Kidney glomerular epithelial cell (primary cell): ENCODE data around the gene BRWD1.

ENCODE experiments used
- DNase-seq: peaks from one replicate; lab custom pipeline; 2025; lab: John Stamatoyannopoulos, UW

BRWD1 gene

DNA sequence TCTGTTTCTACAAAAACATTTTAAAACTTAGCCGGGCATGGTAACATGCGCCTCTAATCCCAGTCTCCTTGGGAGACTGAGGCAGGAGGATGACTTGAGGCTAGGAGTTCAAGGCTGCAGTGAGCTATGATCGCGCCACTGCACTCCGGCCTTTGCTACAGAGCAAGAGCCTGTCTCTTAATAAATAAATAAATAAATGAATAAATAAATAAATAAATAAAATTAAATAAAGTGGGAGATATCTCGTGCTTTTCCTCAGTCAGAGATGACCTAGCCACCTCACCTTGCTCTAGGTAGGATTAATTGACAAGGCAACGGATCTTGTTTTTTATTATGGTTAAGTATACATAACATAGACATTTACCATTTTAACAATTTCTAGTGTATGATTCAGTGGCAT, 14.3 kb upstream of the BRWD1 start:
- DNase-seq: no peak

DNA sequence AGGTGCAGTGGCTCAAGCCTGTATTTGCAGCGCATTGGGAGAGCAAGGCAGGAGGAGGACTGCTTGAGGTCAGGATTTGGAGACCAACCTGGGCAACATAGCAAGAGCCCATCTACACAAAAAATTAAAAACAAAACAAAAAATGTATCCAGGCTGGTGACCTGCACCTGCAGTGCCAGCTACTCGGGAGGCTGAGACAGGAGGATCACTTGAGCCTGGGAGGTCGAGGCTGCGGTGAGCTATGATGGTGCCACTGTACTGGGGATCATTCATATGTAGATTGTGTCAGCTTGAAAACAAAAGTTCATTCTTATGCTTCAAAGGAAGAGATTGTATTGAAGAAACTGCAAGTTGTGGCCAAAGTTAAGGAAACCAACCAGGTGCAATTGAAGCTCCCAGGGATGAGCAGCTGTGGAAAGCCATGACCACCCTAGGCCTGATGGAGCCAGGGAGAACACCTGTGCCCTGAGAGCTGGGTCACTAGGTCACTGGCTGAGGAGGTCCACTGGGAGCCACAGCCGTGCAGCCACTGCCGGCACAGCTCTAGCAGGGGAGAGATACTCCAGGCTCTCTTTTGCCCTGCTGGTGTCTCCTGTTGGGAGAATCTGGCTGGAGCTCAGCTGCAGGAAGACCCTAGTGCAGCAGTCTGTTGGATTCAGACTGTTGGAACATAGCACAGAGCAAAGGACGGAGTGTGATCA, 13.3 kb upstream of the BRWD1 start:
- DNase-seq: no peak

DNA sequence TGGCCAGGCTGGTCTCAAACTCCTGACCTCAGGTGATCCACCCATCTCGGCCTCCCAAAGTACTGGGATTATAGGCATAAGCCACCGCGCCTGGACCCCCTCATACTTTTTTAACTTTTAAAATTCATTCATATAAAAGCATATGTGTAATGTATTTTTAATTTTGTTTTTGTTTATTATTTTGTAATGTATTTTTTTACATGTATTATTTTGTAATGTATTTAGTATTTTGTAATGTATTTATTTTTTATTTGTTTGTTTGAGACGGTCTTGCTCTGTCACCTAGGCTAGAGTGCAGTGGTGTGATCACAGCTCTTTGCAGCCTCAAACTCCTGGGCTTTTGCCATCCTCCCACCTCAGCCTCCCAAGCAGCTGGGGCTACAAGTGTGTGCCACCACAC, 12.0 kb upstream of the BRWD1 start:
- no peak for DNase-seq

DNA sequence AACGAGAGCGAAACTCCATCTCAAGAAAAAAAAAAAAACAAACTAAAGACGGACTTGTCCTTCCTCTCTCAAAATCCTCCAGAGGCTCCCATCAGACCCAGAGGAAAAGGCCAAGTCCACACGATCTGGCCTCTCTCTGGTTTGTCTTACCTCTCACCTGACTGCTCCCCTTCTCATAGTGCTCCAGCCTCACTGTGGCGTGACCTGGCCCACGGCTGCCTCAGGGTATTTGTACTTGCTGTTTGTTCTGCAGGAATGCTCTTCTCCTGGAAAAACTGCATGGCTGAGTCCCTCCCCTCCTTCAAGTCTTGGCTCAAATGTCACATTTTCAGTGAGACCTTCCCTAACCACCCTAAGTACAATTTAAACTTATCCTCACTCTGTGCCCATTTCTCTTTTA, 8.0 kb upstream of the BRWD1 start:
- DNase-seq: no peak

DNA sequence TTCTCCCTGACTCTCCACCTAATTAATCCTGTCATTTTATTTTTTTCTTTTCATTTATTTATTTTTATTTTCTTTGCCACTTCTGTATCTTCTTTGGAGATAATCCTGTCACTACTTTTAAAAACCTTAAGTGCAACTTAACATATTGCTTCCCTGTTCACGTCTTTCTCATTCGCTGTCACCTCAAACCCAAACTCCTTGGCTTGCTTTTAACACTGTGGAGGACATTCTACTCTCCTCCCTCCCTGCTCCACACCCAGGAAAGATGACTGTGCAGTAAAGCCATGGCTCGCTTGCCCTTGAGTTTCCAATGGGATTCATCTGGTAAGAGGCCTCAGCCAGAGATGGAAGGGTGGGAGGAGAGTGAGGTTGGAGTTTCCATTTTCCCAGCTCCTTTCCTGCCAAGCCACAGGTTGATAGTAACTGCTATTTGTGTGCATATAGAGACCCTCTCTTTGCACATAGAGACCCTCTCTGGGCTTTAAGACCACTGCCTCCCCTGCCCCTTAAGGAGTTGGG, 6.4 kb upstream of the BRWD1 start:
- DNase-seq: no peak

DNA sequence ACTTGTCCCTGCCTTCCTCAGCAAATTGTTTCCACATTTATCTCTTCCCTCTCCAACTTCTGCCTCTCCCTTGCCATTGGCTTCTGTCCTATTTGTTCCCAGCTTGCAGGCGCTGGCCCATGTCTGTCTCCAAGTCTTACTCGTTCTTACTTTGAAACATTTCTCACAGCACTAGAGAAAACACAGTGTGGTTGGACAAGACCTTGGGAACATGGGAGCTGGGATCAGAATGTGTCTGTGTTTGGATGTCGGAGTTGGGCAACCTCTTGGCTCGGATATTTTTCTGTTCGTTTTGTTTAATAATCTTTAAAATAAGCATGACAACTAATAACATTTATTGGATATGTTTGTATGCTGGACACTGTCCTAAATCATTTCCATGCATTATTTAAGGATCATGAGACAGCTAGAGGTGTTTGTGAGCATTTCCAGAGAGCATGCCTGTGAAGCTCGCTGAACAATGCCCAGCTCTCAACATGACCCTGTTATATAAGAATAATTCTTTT, 5.9 kb upstream of the BRWD1 start:
- DNase-seq: no peak

DNA sequence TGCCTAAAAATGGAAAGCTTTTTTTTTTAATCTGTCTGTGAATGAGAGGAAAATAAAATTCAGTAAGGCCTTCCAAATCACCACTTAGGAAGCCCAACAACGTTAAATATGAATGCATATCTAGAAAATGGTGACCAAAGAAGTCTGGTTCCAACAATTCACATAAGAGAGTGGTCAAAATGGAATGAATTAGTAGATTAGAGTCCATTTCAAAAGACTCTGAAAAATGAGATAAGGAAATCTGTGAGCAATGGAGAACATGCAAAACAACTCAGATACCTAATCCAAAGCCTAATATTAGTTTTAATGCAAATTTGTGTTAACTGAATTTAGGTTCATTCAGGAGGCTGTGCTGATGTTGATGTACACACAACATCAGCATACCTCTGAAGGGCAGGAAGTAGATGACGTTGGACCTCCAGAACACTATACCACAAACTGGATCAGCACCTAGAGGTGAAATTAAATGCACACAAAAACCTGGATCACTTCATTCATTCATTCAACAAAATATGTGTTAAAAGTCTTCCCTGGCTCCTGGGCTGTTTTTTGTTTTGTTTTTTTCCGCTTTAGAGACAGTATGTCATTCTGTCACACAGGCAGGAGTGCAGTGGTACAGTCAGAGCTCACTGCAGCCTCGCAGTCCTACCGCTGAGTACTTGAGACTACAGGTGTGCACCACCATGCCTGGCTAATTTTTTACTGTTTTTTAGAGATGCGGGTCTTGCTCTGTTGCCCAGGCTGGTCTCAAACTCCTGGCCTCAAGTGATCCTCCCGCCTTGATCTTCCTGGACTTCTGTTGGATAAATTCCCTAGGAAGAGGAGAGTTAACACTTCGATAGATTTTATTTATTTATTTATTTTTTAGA, 4.9 kb upstream of the BRWD1 start:
- no peak for DNase-seq

DNA sequence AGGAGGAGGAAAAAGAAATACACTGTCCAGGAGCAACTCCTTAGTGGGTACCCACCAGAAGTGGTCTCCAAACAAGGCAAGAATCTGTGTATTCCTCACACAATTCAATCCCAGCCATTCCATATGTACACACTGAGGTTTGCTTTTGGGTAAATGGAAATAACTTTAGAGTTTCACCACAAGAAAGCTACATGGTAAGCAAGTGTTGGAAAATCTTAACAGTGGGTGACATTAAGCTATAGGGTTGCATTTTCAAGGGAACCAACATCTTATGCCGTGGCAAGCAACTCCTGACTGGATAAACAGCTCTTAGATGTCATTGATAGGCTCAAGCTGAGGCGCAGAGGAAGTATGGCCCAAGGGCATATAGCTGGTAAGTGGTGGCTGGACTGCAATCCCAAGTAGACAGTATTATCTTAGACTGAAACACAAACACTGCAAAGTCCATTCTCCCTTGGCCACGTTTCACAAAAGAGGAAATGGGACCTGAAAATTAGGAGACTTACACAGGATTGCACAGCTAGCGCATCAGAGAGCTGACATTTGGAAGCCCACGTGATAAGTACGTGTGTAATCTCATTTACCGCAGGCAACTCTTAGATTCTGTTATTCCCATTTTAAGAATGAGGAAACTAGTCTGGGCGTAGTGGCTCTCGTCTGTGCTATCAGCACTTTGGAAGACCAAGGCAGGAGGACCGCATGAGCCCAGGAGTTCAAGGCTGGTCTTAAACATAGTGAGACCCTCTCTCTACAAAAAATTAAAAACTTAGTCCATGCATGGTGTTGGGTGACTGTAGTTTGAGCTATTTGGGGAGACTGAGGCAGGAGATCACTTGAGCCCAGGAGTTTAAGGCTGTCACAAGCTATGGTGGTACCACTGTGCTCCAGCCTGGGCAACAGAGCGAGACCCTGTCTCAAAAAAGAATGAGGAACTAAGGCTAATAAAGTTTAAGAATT, 4.0 kb upstream of the BRWD1 start:
- no peak for DNase-seq

DNA sequence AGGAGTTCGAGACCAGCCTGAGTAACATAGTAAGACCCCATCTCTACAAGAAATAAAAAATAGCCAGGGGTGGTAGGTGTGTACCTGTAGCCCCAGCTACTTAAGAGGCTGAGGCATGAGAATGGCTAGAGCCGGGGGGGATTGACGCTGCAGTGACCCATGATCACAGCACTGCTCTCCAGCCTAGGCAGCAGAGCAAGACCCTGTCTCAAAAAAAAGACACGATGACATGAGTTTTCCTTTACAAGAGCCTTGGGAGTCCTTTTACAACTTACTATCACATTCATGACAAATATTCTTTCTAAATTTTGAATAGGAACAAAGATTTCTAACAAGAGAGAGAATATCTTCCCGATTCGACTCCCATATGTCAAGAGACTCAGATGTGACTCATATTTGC, 3.3 kb upstream of the BRWD1 start:
- DNase-seq: no peak

DNA sequence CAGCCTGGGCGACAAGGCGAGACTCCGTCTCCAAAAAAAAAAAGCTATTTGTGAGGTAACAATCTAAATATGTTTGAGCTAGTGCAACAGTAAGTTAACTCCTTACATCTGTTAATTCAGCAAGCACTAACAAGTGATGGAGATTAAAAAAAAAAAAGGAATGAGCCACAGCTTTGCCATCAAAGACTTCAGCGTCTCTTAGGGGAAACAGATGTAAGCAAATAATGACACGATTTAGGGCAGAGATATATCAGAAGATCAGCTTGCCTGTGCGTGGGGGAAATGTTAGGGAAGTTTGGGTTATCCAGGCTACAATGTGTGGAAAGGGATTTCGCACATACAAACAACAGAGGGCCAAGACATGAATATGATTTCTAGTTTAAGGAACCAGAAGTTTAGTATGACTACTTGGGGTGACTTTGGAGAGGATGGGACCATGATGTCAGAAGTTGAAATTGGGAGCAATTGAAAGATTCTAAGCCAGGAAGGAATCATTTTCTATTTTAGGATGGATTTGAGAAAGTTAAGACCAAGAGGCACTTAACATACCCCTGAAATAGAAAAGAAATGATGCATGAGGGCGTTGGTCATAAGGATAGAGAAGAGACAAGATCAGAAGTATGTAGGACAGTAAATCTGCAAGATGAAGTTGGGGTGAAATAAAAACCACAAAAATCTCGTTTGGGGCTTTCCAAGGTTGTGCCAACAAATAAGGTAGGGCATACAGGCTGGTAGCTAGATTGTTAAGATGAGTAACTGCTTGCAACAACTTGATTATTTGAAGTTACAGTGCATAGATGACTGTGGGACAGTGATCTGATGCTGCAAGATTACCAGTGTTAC, 2.4 kb upstream of the BRWD1 start:
- no peak for DNase-seq

DNA sequence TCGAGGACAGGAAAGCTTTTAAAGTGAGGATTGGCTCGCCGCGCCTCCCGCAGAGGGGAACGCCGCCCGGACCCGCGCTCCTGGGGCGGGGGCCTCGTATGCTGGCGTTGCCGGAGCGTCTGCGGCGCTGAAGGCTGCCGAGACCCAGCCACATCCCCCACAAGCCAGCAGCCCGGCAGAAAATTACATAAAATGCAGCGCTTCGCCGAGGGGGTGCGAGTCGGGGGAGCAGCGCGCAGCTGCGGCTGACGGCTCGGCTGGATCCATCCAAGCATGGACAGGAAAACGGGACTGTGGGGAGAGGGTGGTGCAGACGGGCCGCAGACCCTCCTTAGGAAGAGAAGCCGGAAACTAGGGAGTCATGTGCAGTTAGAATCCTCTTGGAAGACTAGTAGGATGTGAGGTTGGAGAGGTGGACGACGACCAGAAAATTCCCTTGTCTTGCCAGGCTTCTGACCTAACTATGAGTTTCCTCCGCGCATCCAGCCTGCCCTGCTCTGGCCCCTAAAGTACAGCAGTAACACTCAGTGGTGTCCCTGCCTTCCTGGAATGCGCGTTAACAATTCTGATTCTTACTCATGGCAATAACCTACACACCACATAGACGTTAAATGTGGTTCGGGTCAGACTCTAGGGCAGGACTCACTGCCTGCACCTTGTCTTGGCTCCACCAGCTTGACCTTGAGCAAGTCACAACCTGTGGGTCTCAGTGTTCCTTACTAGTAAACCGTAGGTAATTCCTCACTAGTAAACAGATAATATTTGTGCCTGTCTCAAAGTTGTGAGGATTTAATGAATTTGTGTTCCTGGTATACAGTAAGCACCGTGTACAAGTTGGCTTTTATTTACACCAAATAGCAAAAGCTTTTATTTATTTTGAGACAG, 953 bp upstream of the BRWD1 start:
- DNase-seq: peak; percentile 58

DNA sequence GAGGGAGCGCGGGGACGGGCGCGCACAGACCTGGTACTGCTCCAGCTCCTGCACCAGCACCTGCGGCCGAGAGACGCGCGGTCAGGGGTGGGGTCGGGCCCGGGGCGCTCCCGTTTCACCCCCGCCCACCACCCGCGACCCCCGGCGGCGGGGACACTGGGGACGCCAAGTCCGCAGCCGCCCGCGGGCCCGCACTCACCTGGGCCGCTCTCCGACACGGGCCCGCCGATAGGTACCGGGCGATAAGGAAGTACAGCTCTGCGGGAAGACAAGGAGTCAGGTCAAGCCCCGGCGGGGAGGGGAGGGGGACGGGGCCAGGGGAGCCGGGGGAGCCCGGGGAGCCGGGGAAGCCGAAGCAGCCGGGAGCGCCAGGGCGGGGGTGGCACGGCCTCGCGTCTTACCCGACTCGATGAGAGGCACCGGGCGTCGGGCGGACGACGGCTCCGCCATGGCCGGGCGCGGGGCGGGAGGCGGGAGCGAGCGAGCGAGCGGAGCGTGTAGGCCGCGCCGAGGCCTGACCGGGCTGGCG, 326 bp downstream of the BRWD1 start:
- DNase-seq: no peak

DNA sequence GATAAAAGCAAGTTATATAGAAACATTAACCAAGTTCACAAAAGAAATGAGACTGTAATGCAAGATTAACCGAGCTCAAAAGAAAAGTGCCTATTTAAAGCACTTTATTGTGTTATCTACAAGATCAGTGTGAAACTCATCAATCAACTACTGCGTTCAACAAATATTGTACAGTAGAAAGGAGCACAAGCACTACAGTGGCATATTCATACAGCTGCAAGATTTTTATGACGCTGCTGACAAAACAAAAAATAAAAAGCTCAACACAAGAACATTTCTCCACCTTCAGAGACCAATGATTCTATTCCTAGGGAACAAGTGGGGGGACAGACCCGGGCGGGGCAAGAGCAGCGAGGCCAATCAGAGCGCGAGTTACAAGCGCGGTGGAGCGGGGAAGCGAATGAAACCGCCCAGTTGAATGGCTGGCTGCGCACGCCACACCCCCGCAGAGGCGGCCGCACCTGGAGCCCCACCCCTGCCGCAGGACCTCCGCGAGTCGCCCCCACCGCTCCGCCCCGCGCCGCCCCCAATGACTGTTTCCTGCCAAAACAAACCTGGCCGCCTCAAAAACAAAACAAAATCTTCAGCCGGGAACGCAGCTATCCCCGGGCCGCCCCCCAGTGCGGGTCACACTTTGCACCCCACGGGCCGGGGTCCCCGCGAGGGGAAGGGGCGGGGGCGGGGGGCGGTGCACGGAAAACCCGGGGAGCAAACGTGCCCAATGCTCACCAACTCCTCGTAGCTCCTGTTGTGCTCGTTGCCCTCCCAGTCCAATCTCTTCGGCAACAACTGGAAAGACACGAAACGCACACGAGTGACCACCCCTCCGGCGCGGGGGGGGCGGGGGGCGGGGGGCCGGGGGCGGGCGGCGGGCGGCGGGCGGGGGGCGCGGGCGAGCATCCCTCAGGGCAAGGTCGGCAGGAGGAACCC, 1.1 kb downstream of the BRWD1 start:
- DNase-seq: peak; percentile 88

DNA sequence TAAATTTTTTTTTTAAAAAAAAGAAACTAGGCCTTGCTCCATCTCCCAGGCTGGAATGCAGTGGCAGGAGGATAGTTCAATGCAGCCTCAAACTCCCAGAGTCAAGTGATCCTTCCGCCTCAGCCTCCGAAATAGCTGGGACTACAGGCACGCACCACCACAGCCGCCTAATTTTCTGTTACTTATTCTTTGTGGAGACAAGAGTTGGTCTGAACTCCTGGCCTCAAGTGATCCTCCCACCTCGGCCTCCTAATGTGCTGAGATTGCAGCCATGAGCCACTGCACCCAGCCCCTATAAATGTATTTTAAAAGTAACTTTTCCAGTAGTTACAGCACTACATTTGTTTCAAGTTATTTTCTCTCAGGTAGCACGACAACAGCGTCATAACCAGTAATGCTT, 2.3 kb downstream of the BRWD1 start:
- no peak for DNase-seq

DNA sequence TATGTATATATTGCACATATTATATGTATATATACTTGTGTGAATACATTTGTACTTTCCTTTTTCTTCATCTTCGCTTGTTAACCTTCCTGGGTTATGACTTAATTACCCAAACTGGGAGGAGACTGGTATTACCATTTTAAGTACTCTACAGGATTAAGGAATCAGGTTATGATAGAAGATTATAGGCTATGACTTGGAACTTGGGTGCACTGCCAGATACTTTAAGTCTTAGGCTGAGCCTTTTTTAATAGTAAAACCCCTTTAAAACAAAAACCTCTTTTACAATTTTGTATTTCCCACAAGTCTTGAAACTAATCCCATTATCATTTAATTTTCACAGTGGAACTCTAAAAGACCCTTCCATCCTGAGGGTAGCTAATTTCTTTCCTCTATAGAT, 6.0 kb downstream of the BRWD1 start:
- no peak for DNase-seq

DNA sequence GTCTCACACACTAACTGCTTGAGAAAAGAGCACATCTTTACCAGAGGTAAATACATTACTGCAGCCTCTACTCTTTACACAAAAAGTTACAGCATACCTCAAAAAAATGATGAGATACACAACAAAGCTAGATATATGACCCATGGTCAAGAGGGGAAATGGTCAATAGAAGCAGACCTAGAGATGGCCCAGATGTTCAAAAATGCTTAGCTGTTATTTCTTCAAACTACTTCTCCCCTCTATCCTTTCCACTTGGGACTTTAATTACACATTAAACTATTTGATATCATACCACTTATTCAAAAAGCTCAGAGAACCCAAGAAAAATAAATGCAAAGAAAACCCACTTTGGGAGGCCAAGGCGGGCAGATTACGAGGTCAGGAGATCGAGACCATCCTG, 12.8 kb downstream of the BRWD1 start:
- DNase-seq: no peak

DNA sequence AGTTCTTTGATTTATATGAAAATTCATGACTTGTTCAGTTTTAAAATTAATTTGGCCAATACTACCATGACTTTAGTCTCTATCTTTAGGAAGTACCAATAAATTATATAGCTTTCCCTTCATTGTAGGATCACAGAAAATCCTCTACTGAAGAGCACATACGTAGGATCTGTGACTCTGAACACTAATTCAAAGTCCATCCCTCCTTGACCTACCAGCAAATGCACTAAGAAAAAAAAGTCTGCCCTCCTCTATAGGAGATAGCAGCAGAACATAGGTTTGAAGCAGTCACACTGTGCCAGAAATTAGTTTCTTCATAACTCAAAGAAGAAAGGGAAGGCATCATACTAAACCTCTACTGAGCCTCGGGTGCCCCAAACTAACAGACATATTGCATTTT, 16.5 kb downstream of the BRWD1 start:
- no peak for DNase-seq

DNA sequence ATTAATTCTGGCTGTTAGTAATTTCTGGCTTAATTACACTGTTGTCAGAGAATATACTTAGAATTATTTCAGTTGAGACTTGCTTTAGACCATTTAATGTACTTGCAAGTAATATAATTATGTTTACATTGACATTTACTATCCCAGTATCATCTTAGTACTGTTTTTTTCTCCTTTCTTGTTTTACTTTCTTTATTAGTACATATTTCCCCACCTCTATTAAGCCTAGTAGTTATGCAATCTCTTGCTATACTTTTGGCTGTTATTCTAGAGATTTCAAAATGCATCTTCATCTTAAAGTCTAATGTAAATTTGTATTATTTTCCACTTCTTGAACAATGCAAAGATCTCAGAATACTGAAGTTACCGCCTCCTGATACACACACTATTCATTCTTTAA, 24.4 kb downstream of the BRWD1 start:
- no peak for DNase-seq

DNA sequence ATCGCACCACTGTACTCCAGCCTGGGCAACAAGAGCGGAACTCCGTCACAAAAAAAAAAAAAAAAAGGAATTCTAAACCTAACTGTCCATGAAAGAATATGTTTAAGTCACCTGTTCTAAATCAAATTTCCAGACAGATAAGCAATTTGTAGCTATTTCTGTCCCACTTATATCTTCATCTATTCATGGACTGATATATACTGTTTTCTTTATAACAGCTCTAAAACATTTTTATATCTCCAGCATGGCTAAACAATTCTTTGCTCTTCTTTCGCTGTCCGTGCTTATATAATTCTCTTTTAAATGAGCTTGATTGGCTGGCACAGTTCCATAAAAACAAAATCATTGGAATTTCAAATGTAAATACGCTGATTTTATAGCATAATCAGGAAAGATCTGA, 30.5 kb downstream of the BRWD1 start:
- DNase-seq: no peak
